Measurements from ENCODE around the gene CRTC3. TPM values are rescaled to one million over a fixed set of nuclear protein-coding genes. Genes with fewer than 3 reads are reported as not detected.
A peak's percentile ranks its signal among the peaks of the same experiment; 100 is the strongest.
"Not testable (repeated sequence)": the region's sequence is repeated elsewhere in the genome, so short reads cannot be mapped to it uniquely, and the experiment has no call there.

CRTC3 gene
- total RNA-seq, 2 donors from 2014 or later, result 23.0 to 23.1 TPM

DNA sequence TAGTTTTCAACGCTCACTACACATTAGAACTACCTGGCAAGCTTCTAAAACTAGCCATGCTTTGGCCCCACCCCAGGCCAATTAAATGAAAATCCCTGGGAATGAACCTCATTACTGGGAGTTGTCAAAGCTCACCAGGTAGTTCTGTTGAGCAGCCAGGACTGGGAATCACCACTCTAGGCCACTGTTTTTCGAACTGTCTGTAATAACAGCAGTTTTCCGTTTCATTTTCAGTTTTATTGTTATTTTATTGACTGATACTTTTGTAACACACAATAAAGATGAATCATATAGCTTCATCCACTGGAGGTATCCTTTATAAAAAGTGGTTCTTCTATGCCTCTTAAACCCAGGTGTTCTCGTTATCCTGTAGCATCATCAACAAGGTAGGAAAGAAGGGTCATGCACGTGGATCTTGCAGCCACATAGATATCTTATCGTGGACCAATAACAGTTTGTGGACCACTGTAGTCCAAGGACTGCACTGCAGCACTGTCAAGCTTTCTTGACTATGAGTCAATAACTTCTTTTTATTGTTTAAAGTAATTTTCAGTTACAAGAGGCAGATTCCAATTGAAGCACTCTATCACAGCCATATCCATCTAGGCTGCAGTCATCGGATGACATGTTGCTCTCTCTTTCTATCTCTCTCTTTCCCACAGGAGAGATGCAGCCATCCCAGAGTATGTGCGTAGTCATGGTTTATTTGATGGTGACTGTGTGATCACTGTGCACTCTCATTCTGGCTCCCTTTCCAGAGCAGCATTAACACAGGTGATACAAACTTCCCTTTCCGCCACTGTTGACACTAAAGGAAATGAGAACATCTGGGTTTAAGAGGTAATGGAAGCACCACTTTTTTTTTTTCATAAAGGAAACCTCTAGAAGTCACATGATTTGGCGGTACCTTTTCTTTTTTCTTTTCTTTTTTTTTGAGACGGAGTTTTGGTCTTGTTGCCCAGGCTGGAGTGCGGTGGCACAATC, 148.4 kb downstream of the CRTC3 start:
- intact Hi-C loops (cut with DNase I, micrococcal nuclease), result no loop called here
- DNase-seq, result no peak
- peak; percentile 94 for ATAC-seq

DNA sequence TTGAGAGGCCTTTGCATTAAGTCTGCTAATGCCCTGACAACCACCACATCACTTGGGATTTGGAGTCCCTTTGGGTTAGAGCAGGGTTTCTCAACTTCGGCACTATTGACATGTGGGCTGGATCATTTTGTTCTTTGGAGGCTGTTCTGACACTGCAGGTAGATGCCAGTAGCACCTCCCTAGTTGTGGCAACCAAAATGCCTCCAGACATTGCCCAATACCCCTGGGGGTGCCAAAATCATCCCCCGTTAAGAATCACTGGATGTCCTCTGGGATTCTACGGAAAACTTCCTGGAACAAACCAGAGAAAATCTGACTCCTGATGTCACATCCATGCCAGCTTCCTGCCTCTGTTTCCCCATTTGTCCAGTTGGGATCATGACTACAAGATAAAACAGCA, 150.2 kb downstream of the CRTC3 start:
- intact Hi-C loops (cut with DNase I, micrococcal nuclease), result no loop called here
- ATAC-seq (no peak), DNase-seq (no peak)

DNA sequence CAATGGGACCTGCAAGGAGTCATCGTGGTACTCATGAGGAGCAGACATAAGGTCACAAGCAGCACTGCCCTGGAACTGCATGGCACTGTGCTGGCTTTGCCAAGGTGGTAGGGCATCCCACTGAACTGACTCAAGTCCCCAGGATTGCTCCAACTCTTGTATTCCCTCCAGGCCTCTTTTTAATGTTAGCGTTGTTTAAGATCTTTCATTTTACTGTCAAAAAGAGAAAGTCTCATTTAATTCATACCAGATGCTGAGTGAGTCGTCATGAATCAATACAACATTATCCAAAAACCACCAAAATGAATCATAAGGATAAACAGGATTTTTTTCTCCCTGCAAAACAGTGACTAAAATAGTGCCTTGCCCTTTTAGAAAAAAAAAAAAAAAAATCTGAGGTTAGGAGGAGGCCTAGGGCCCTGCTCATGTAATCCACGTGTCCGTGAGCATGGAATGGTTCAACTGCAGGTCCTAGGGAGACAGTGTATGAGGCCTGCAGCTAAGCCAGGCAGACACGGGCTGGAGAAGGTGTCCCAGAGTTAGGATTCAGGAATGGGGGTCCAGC, 150.7 kb downstream of the CRTC3 start:
- intact Hi-C loops (cut with DNase I, micrococcal nuclease), result no loop called here
- DNase-seq (no peak), ATAC-seq (no peak)

DNA sequence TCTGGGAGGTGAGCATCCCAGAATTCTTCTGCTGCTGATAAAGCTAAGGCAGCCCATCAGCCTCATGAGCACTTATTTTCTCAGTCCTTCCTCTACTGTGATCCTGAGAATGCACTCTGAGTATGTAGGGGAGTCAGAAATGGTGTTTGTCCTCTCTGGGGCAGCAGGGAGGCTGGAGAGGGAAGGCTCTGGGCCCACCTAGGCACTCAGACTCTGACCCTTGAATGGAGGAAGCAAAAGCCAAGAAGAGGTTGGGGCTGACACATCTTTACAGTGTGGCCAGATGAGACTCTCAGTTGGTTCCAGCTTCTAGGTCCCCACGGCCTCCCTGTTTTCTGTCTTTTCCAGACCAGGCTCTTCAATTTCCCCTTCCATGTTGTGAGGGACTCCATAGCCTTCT, 151.3 kb downstream of the CRTC3 start:
- DNase-seq (no peak), ATAC-seq (no peak)
- intact Hi-C loops (cut with DNase I, micrococcal nuclease), result no loop called here

DNA sequence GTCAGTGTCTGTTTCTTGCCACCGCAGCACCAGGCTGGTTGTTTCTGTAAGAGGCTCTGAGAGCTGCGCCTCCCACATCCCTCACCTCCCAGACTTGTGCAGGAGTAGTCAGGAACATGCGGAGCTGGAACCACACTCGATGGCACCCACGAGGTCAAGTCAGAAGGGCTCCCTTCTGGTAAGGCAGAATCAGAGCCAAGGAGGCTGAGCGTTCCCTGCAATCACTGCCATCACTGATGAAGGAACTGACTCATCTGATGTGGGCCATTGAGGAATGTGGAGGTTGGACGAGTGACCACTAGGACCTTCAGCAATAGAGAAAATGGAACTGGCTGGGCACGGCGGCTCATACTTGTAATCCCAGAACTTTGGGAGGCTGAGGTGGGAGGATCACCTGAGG, 151.8 kb downstream of the CRTC3 start:
- no peak for DNase-seq
- no peak for ATAC-seq
- intact Hi-C loops (cut with DNase I, micrococcal nuclease), result no loop called here

DNA sequence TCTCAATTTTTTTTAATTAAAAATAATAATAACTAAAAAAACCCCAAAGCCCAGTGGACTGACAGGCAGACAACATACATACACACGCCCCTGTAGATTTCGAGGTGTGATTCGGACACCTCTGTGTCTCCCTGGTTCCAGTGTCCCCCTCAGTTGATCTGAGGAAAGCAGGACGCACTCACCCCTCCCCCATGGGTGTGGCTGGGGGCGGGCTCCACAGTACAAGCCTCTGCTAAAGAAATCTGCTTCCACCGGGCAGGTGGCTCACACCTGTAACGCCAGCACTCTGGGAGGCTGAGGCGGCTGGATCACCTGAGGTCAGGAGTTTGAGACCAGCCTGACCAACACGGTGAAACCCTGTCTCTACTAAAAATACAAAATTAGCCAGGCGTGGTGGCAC, 153.6 kb downstream of the CRTC3 start:
- no peak for ATAC-seq
- DNase-seq, result no peak
- intact Hi-C loops (cut with DNase I, micrococcal nuclease), result no loop called here

DNA sequence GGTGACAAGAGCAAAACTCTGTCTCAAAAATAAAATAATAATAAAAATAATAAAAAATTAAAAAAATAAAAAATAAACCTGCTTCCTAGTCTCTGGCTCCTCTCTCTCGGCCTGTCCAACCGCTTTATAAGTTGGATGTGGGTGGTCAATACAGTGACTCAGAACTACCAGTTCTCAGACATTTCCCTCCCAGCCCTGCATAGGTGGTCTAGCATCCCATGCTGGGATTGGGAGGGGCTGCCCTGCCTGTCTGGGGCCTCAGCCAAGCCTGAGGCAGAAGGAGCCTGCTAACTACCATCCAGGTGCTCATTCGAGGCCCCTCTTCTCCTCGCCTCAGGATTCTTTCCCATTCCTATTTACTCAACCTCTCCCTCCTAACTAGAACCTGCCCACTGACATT, 154.2 kb downstream of the CRTC3 start:
- ATAC-seq (no peak), DNase-seq (no peak)
- intact Hi-C loops (cut with DNase I, micrococcal nuclease), result no loop called here

DNA sequence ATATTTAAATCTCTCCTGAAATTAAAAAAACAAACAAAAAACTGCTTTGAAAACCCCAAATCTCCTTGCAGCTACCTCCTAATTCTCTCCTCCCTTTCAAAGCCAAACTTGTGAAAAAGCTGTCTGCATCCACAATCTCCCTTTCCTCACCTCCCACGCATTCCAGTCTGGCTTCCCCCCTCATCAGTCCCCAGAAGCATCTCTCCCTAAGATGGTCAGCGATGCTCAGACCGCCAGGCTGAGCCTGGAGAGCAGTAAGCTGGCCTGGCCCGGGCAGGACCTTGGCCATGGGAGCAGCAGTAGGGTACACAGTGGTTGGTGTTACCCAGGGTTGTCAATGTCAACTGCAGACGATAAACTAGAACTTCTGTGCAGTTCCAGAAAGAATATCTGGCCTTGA, 154.6 kb downstream of the CRTC3 start:
- intact Hi-C loops (cut with DNase I, micrococcal nuclease), result no loop called here
- DNase-seq (no peak), ATAC-seq (no peak)

DNA sequence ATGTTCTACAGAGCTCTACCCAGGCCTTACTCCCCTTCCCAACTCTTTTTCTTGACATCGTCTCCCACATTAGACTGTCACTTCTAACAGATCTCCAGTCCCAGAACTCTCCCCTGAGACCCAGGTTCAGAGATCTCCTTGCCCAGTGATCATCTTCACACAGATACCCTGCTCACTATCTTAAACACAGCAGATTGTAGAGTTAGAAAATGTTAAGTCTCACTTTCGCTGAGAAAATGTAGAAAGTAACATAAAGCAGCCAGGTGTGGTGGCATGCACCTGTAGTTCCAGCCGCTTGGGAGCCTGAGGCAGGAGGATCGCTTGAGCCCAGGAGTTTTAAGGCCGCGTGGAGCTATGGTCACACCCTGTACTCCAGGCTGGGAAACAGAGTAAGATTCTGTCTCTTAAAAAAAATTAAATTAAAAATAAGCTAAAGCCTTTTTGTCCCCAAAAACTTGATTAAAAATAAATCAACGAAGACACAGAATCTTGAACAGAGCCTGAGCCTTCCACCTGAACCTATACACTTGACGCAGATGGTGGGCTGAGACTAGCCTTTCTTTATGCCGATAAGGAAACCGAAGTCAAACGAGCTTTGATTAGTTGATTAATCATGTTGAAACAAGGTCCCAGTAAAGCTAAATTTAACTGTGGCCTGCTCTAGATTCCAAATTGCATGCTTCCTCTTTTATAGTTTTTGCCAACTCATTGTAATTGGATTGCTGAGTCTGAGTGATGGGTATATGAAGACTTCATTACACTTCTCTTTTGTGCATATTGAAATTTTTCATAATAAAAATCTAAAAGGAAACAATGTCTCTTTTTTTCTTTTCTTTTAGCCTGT, 156.1 kb downstream of the CRTC3 start:
- no peak for DNase-seq
- intact Hi-C loops (cut with DNase I, micrococcal nuclease), result no loop called here
- no peak for ATAC-seq

DNA sequence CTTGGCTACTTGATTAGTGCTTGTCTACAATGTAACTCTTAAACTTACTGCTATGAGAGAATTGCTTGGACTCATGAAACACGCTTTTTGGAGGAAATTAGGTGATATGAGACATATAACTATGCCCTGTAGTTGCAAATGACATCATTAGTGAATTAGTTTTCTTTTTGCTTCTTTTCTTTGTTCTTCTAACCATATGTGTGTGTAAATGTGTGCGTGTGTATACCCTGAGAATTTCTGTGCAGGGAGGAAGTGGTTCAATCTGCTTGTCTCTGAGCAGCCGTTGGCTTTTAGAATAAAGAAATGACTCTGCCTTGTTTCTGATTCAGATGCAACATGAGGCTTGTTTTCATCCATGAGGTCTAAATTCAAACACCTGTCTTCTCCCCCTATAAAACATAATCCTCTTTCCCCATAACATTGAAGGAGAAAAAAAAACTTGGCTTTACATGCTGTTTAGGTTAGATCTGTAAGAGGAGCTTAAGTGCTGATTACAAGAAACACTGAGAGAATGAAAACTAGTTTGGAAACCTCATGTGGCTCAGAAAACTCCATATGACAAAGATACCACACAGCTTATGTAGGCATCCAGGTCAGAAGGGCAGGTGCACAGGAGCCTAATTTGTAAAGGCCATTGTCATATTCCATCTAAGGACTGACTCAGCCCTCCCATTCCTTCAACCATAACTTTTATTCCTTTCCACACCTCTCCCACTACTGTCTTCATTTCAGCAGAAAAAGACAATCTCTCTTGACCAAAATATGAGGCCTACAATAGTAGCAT, 156.9 kb downstream of the CRTC3 start:
- intact Hi-C loops (cut with DNase I, micrococcal nuclease), result no loop called here
- DNase-seq (no peak), ATAC-seq (no peak)

DNA sequence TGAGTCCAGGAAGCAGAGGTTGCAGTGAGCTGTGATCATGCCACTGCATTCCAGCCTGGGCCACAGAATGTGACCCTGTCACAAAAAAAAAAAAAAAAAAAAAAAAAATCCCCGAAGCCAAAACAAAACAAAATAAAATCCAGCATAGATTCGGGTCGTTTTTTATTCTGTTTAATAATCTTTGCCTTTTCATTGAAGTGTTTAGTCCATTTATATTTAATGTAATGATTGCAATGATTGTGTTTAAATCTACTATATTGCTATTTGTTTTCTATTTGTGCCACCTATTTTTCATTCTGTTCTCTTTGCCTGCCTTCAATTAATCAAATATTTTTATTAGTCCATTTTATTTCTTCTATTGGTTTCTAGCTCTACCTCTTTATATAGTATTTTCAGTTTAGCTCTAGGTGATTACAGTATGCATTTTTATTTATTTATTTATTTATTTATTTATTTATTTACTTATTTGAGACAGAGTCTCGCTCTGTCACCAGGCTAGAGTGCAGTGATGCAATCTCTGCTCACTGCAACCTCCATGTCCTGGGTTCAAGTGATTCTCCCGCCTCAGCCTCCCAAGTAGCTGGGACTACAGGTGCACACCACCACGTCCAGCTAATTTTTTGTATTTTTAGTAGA, 159.7 kb downstream of the CRTC3 start:
- intact Hi-C loops (cut with DNase I, micrococcal nuclease); ATAC-seq; DNase-seq: not testable (repeated sequence)

DNA sequence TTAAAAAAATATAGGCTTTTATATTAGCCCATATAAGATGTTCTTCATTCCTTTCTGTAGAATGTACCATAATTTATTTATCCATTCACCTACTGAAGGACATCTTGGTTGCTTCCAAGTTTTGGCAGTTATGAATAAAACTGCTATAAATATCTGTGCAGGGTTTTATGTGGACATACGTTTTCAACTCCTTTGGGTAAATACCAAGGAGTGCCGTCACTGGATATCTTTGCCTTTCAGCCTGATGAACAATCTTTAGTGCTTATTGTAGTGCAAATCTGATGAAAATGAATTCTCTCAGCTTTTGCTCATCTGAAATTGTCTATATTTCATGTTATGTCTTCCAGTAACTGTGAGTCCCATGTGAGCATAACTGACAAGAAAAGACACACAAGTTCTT, 160.9 kb downstream of the CRTC3 start:
- ATAC-seq (no peak), DNase-seq (no peak)
- intact Hi-C loops (cut with DNase I, micrococcal nuclease), result loop anchor here in 1 of 2 donors (10.0 kb wide), 1 partner anchor 46 kb away; no protein-coding TSS in a partner anchor

DNA sequence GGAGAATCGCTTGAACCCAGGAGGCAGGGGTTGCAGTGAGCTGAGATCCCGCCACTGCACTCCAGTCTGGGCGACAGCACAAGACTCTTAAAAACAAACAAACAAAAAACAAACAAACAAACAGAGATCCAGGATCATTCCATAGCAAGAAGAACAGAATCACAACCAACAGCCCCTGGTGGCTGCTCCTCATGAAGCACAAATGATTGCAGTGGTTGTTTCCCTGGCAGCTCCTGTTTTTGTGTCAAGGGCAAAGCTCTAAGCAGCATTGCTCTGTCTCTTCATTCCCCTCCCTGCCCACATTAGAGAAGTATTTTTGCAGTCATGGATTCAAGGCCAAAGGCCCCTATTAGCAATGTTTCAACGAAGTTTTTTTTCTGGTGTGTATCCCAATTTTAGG, 161.6 kb downstream of the CRTC3 start:
- intact Hi-C loops (cut with DNase I, micrococcal nuclease), result loop anchor here in 1 of 2 donors (10.0 kb wide), 1 partner anchor 47 kb away; no protein-coding TSS in a partner anchor
- ATAC-seq (no peak), DNase-seq (no peak)

DNA sequence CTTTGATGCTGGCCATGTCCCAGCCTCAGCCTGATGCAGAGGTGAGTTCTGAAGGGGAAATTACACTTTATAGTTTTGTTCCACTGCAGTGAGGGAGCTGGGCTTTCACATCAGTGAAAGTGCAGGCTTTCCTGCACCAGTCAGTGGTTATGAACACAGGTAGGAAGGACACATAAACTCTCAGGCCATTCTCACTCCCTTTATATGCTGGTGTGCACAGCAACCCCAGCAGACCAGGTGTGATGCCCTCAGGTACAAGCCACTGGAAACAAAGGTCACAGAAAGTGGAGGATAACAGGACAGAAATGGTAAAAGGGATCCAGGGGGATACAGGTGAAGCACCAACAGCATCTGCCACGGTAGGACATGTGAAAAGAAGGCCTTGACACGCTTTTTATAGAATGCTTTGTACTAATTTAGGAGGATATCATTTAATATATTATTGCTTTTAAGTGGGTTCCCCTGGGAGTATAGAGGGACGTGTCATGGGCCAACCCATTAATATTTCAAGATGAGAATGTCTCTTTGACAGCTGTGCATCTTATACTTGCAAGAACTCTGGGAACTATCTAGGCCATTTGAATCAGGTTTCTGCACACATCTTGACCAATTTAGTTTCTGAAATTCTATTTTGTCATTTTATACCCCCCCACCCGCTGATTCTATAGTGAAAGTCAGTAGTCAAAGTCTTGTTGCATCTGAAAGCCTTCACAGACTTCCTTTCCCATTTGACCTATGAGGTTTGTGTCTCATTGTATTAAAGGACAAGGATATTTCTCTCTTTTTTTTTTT, 162.5 kb downstream of the CRTC3 start:
- intact Hi-C loops (cut with DNase I, micrococcal nuclease), result loop anchor here in 1 of 2 donors (10.0 kb wide), 1 partner anchor 47 kb away; no protein-coding TSS in a partner anchor
- ATAC-seq, result no peak

More for the DNA sequence above, 162.5 kb downstream of the CRTC3 start:
- no peak for DNase-seq
